K562 (cell line): ENCODE data around the gene UPK3A. TPM values are rescaled to one million over a fixed set of nuclear protein-coding genes. Genes with fewer than 3 reads are reported as not detected.

Source experiments
- ATAC-seq: fragments of 200-7000 bp; cut with Tn5 transposase; 3 replicates; pipeline ENCODE4 v1.9.1; 2020; ENCODE audit warnings: moderate library complexity
- BruUV-seq: library from RNA; stranded (reverse); fragments of 400-500 nt; replicated peaks from 2 replicates; lab custom pipeline; 2021; lab: Mats Ljungman, UMichigan
- CTCF ChIA-PET: fragments of 300-600 bp; formaldehyde crosslinking; extraction: SDS; loops from one replicate; lab custom pipeline; 2021; ENCODE audit warnings: low intra/inter-chr PET ratio; lab: Yijun Ruan, JAX
- POLR2A ChIA-PET: fragments of 300-600, 350-650 bp; sonication (Branson Sonifier 250); formaldehyde crosslinking; extraction: SDS; loops from one replicate; lab custom pipeline; 2021; ENCODE audit warnings: antibody characterized with exemption, inconsistent platforms; lab: Yijun Ruan, JAX
- DNase-seq, 4 experiments: peaks; one replicate each; pipeline versions ENCODE4 v3.0.0 to v3.0.0-alpha.2; 2011 to 2018; ENCODE audit warnings: low spot score in 3 of 4, mixed read lengths in 3 of 4; ENCODE audit errors: extremely low read depth in 1 of 4
- FAIRE-seq: peaks from 2 replicates; lab custom pipeline; 2011; peaks lifted over from hg19 to GRCh38; lab: Jason Lieb, UNC
- H2AFZ ChIP-seq: 2 replicates; pipeline ENCODE4 v1.6.0; 2011; ENCODE audit warnings: low read depth, low read length, control low read depth, inconsistent platforms
- H3K27ac ChIP-seq: fragments of 200-600 bp; 3 replicates; pipeline ENCODE4 v1.8.0; 2011; ENCODE audit warnings: low read depth, mild to moderate bottlenecking, control low read depth, inconsistent platforms, low read length, moderate library complexity, mixed read lengths; ENCODE audit errors: extremely low read depth
- H3K27me3 ChIP-seq, 2 experiments: fragments of 300-600 bp in 1 of 2; 2 replicates in 1 of 2; 3 replicates in 1 of 2; pipeline versions ENCODE4 v1.6.0 to v1.8.0; 2011; ENCODE audit warnings: inconsistent platforms in 2 of 2, low read length in 2 of 2, mild to moderate bottlenecking in 1 of 2, mixed read lengths in 1 of 2, moderate library complexity in 1 of 2; ENCODE audit not compliant: control insufficient read depth in 2 of 2, insufficient read depth in 2 of 2
- H3K36me3 ChIP-seq: fragments of 300-600 bp; 3 replicates; pipeline ENCODE4 v1.8.0; 2011; ENCODE audit warnings: mild to moderate bottlenecking, low read length, inconsistent platforms; ENCODE audit not compliant: control insufficient read depth, insufficient read depth
- H3K4me1 ChIP-seq, 2 experiments: fragments of 200-600 bp in 1 of 2; replicated peaks in 1 of 2; 2 replicates in 1 of 2; 3 replicates in 1 of 2; pipeline versions ENCODE4 v1.5.1 to v1.8.0; 2011; ENCODE audit warnings: inconsistent platforms in 2 of 2, low read length in 2 of 2, mild to moderate bottlenecking in 1 of 2, mixed read lengths in 1 of 2, moderate library complexity in 1 of 2; ENCODE audit not compliant: control insufficient read depth in 2 of 2, insufficient read depth in 2 of 2
- H3K4me2 ChIP-seq: 2 replicates; pipeline ENCODE4 v1.6.1; 2011; ENCODE audit warnings: low read length, control low read depth, inconsistent platforms, mixed read lengths; ENCODE audit not compliant: insufficient read depth
- H3K4me3 ChIP-seq: fragments of 200-600 bp; sonication (generic), shearing (Covaris generic); 2 replicates; pipeline ENCODE4 v1.5.1; 2016; ENCODE audit warnings: control low read depth, inconsistent platforms
- H3K79me2 ChIP-seq: fragments of 200-600 bp; 3 replicates; pipeline ENCODE4 v1.8.0; 2011; ENCODE audit warnings: low read length, inconsistent platforms; ENCODE audit not compliant: control insufficient read depth, insufficient read depth
- H3K9ac ChIP-seq, 2 experiments: 2 replicates each; pipeline versions ENCODE4 v1.6.0 to v1.6.1; 2011; ENCODE audit warnings: low read depth in 2 of 2, low read length in 2 of 2, control low read depth in 1 of 2, inconsistent platforms in 1 of 2, mild to moderate bottlenecking in 1 of 2, mixed read lengths in 1 of 2; ENCODE audit not compliant: insufficient read depth in 1 of 2
- H3K9me1 ChIP-seq: one replicate; pipeline ENCODE4 v1.6.0; 2011; ENCODE audit warnings: inconsistent platforms, mild to moderate bottlenecking, low read length, moderate library complexity; ENCODE audit not compliant: control insufficient read depth, insufficient read depth
- H3K9me3 ChIP-seq: replicated peaks from 2 replicates; pipeline ENCODE4 v1.5.1; 2011; ENCODE audit warnings: low read depth, low read length, inconsistent platforms; ENCODE audit not compliant: control insufficient read depth, insufficient read depth
- H4K20me1 ChIP-seq: replicated peaks from 2 replicates; pipeline ENCODE4 v1.6.1; 2011; ENCODE audit warnings: low read length, inconsistent platforms, mixed read lengths; ENCODE audit not compliant: control insufficient read depth, insufficient read depth
- ATF3 ChIP-seq, 2 experiments: fragments of 450-650 bp in 1 of 2; sonication (generic) in 1 of 2; formaldehyde crosslinking in 1 of 2; IDR thresholded peaks in 1 of 2; conservative IDR thresholded peaks in 1 of 2; 2 replicates each; pipeline versions ENCODE4 v1.6.1 to v1.8.1; 2016 to 2023; ENCODE audit warnings: mild to moderate bottlenecking in 2 of 2, moderate library complexity in 2 of 2, inconsistent platforms in 1 of 2, missing genetic modification reagents in 1 of 2
- BDP1 ChIP-seq: IDR thresholded peaks from 3 replicates; pipeline ENCODE4 v1.6.1; 2011; ENCODE audit not compliant: insufficient read length, insufficient read depth
- ELF1 ChIP-seq: fragments of 200-800 bp; sonication (Bioruptor generic); IDR thresholded peaks from 2 replicates; pipeline ENCODE4 v1.6.1; 2016; ENCODE audit warnings: missing genetic modification characterization, missing compliant biosample characterization
- EP300 ChIP-seq: IDR thresholded peaks from 2 replicates; pipeline ENCODE4 v1.6.1; 2012; ENCODE audit warnings: low read length, improper control_type of control experiment
- HDAC2 ChIP-seq: fragments of 450-650 bp; IDR thresholded peaks from 2 replicates; pipeline ENCODE4 v1.6.1; 2016; ENCODE audit warnings: mild to moderate bottlenecking
- ID3 ChIP-seq, 2 experiments: fragments of 250-450 bp in 1 of 2; fragments of 450-650 bp in 1 of 2; sonication (Bioruptor Pico) in 1 of 2; IDR thresholded peaks; 2 replicates each; pipeline versions ENCODE4 v1.6.1 to v1.8.0; 2016 to 2021; ENCODE audit warnings: mild to moderate bottlenecking in 2 of 2, moderate library complexity in 2 of 2, missing compliant biosample characterization in 1 of 2, missing genetic modification characterization in 1 of 2
- PML ChIP-seq: IDR thresholded peaks from 2 replicates; pipeline ENCODE4 v1.6.1; 2012; ENCODE audit warnings: low read length, inconsistent platforms
- POLR2H ChIP-seq: IDR thresholded peaks from 2 replicates; pipeline ENCODE4 v1.6.1; 2016; ENCODE audit warnings: missing genetic modification characterization, low read depth, mild to moderate bottlenecking, control low read depth, missing compliant biosample characterization, moderate library complexity
- SMAD1 ChIP-seq: fragments of 150-350 bp; IDR thresholded peaks from 2 replicates; pipeline ENCODE4 v1.6.1; 2014; ENCODE audit warnings: low read length, low read depth; ENCODE audit not compliant: partially characterized antibody
- SNAPC5 ChIP-seq: fragments of 250-450 bp; sonication (Bioruptor Pico); IDR thresholded peaks from 2 replicates; pipeline ENCODE4 v1.8.0; 2021; ENCODE audit warnings: moderate library complexity, mild to moderate bottlenecking, inconsistent platforms
- SREBF2 ChIP-seq: sonication (generic); formaldehyde crosslinking; IDR thresholded peaks from 2 replicates; pipeline ENCODE4 v1.4.0; 2020; ENCODE audit warnings: mild to moderate bottlenecking, missing genetic modification reagents
- TBL1XR1 ChIP-seq, 2 experiments: IDR thresholded peaks; 2 replicates each; pipeline ENCODE4 v1.6.1; 2012; ENCODE audit warnings: improper control_type of control experiment in 2 of 2, low read length in 2 of 2, mild to moderate bottlenecking in 1 of 2
- U2AF1 ChIP-seq: fragments of 200-400 bp; formaldehyde crosslinking; optimal IDR thresholded peaks from 2 replicates; pipeline ENCODE3; 2017; ENCODE audit warnings: mild to moderate bottlenecking, low read depth, low read length, moderate library complexity
- XRCC5 ChIP-seq: fragments of 200-400 bp; formaldehyde crosslinking; IDR thresholded peaks from 2 replicates; pipeline ENCODE4 v1.6.1; 2017; ENCODE audit warnings: low read depth, mild to moderate bottlenecking, low read length
- ZBTB7A ChIP-seq: IDR thresholded peaks from 2 replicates; pipeline ENCODE4 v1.6.1; 2011; ENCODE audit warnings: low read depth, mild to moderate bottlenecking, low read length, moderate library complexity, borderline replicate concordance; ENCODE audit not compliant: control insufficient read depth
- ZKSCAN1 ChIP-seq: fragments of 150-350 bp; IDR thresholded peaks from 2 replicates; pipeline ENCODE4 v1.6.1; 2016; ENCODE audit warnings: low read depth, low read length
- ZKSCAN3 ChIP-seq: fragments of 250-450 bp; sonication (Bioruptor Pico); IDR thresholded peaks from 2 replicates; pipeline ENCODE4 v1.4.0; 2020
- ZNF511 ChIP-seq: sonication (generic); formaldehyde crosslinking; IDR thresholded peaks from 2 replicates; pipeline ENCODE4 v1.8.0; 2022; ENCODE audit warnings: mild to moderate bottlenecking, missing genetic modification reagents
- WGBS: fragments of 100-300 bp; shearing (Covaris generic); methylation state at CpG from one replicate; pipeline ENCODE4 v1.1.6; 2016; ENCODE audit warnings: low coverage, mixed read lengths; ENCODE audit not compliant: insufficient coverage; ENCODE audit errors: missing lambda C conversion rate; 5-methylcytosine and 5-hydroxymethylcytosine counted together
- in situ Hi-C: fragments of 300-500 bp; cut with MboI; formaldehyde crosslinking; loops from 4 replicates; pipeline ENCODE4 v1.15.0; 2018; ENCODE audit warnings: inconsistent platforms, mixed read lengths
- intact Hi-C: fragments of 100-400 bp; cut with micrococcal nuclease; formaldehyde crosslinking; loops from 2 replicates; pipeline ENCODE4 v1.14.2; 2022
- polyA plus RNA-seq, 8 experiments: library from polyadenylated mRNA; depleted of rRNA in 4 of 8; stranded (reverse) in 5 of 8; unstranded in 3 of 8; fragments of >200 nt; fragmentation: Nextera tagmentation in 2 of 8; fragmentation: Illumina TruSeq in 1 of 8; extraction: Ambion mirVana in 2 of 8; extraction: Trizol in 1 of 8; gene quantifications; 2 replicates each; pipeline versions ENCODE4 v1.2.1 to v1.2.3, GENCODE V29; 2011 to 2014; ENCODE audit warnings: inconsistent platforms in 1 of 8, missing spikeins in 1 of 8
- total RNA-seq, 7 experiments: library from RNA; depleted of rRNA in 6 of 7; stranded (reverse); fragments of >200 nt in 6 of 7; fragmentation: Illumina TruSeq in 2 of 7; extraction: Trizol in 2 of 7; gene quantifications; 2 replicates each; pipeline versions ENCODE4 v1.2.1 to v1.2.3, GENCODE V29; 2011 to 2021; ENCODE audit warnings: low replicate concordance in 1 of 7

The UPK3A gene
- total and polyA plus RNA-seq, 9 of the 15 experiments (the other 6 are each of a cell fraction or from before 2014, with no cell fraction given), result not detected

GRCh38 chr22:45262931-45263462, 21.8 kb upstream of the UPK3A start:
- peaks cover 0 to 18% of the 10 kb centered on the region in 2 experiments; a peak in 3 of 5 replicates for H3K27me3 ChIP-seq
- peaks cover 5 to 13% of the 10 kb centered on the region in 2 experiments; a peak in 3 of 5 replicates for H3K4me1 ChIP-seq
- DNase-seq (no peak), ATAC-seq (no peak), FAIRE-seq (no peak)
- H3K4me2 ChIP-seq, result no peak overlapping the region
- no peak for TF ChIP-seq U2AF1
- TF ChIP-seq ELF1 (tag), result no peak
- TF ChIP-seq ZKSCAN1, result no peak
- no peak for TF ChIP-seq ZKSCAN3
- TF ChIP-seq PML, result no peak
- no peak for TF ChIP-seq TBL1XR1 (IDR thresholded peaks at IDR 0.05; ENCODE audit: low read length in 2 of 2)
- TF ChIP-seq ID3 (CRISPR knock-in tag; IDR thresholded peaks at IDR 0.05), result no peak
- TF ChIP-seq ID3 (tag; IDR thresholded peaks at IDR 0.05), result no peak
- no peak for TF ChIP-seq BDP1
- TF ChIP-seq SREBF2 (CRISPR knock-in tag), result no peak
- no peak for TF ChIP-seq ZBTB7A
- TF ChIP-seq POLR2H (tag), result no peak
- TF ChIP-seq ATF3 (IDR thresholded peaks at IDR 0.05), result no peak
- no peak for TF ChIP-seq ATF3 (CRISPR knock-in tag; conservative IDR thresholded peaks at IDR 0.05)
- TF ChIP-seq SNAPC5 (CRISPR knock-in tag), result no peak
- no peak for TF ChIP-seq XRCC5
- TF ChIP-seq HDAC2, result no peak
- TF ChIP-seq ZNF511, result no peak
- TF ChIP-seq SMAD1, result no peak
- no peak for TF ChIP-seq EP300
- H4K20me1 ChIP-seq, result no peaks in the 10 kb centered on the region
- in situ Hi-C loops, result no loop called here
- no peak overlapping the region for H3K4me3 ChIP-seq
- H3K9me1 ChIP-seq, result no peaks in the 10 kb centered on the region
- ChIA-PET CTCF (no interaction called here), POLR2A (no interaction called here)
- no peak overlapping the region for H3K9ac ChIP-seq
- no TSS peak for BruUV-seq
- H3K79me2 ChIP-seq, result no peaks in the 10 kb centered on the region
- H3K9me3 ChIP-seq, result no peaks in the 10 kb centered on the region
- H3K27ac ChIP-seq, result no peak overlapping the region
- 51% methylated on average over 11 of the region's 14 CpGs for WGBS
- intact Hi-C loops, result loop anchor here (1.0 kb wide), 1 partner anchor 162 kb away; no protein-coding TSS in a partner anchor
- no peaks in the 10 kb centered on the region for H3K36me3 ChIP-seq
- H2AFZ ChIP-seq, result no peak overlapping the region; the same call in 1 of the 2 replicates
